Uterus (tissue), 4 donors: ENCODE data around the gene ERH. TPM values are rescaled to one million over a fixed set of nuclear protein-coding genes. Genes with fewer than 3 reads are reported as not detected.

ENCODE experiments used
- DNase-seq, 2 donors: peaks; one replicate each; pipeline ENCODE4 v3.0.0-alpha.2; 2019 to 2020
- H3K27ac ChIP-seq, 2 donors: fragments of 200-600 bp; sonication (generic); 1 replicate in 1 of 2; 2 replicates in 1 of 2; pipeline ENCODE4 v1.5.1; 2016 to 2018
- H3K27me3 ChIP-seq, 2 donors: fragments of 200-600 bp; sonication (generic); one replicate each; pipeline ENCODE4 v1.5.1; 2018 to 2019; ENCODE audit warnings: control low read depth in 1 of 2
- H3K36me3 ChIP-seq, 2 donors: fragments of 200-600 bp; sonication (generic); one replicate each; pipeline ENCODE4 v1.5.1; 2019; ENCODE audit warnings: control low read depth in 1 of 2
- H3K4me1 ChIP-seq, 2 donors: fragments of 200-600 bp; sonication (generic); one replicate each; pipeline ENCODE4 v1.5.1; 2018 to 2019; ENCODE audit warnings: control low read depth in 1 of 2
- H3K4me3 ChIP-seq, 2 donors: fragments of 200-600 bp; sonication (generic); 1 replicate in 1 of 2; 2 replicates in 1 of 2; pipeline ENCODE4 v1.5.1; 2018 to 2019; ENCODE audit warnings: mild to moderate bottlenecking in 1 of 2
- H3K9me3 ChIP-seq, 2 donors: fragments of 200-600 bp; sonication (generic); one replicate each; pipeline ENCODE4 v1.5.1; 2019; ENCODE audit warnings: control low read depth in 1 of 2
- CTCF ChIP-seq, 4 experiments: fragments of 200-600 bp in 2 of 4; fragments of 450-650 bp in 2 of 4; sonication (generic) in 2 of 4; IDR thresholded peaks; one replicate each; pipeline ENCODE4 v1.5.1; 2016 to 2019; ENCODE audit warnings: antibody characterized with exemption in 4 of 4, mild to moderate bottlenecking in 2 of 4, moderate library complexity in 1 of 4
- POLR2A ChIP-seq, 2 donors: fragments of 450-650 bp; IDR thresholded peaks; one replicate each; pipeline ENCODE4 v1.6.1; 2016; ENCODE audit warnings: antibody characterized with exemption in 2 of 2, mild to moderate bottlenecking in 1 of 2, moderate library complexity in 1 of 2
- intact Hi-C: fragments of 100-400 bp; cut with DNase I; formaldehyde crosslinking; loops from one replicate; pipeline ENCODE4 v1.15.1; 2023; ENCODE audit warnings: low total_unique reads
- total RNA-seq, 4 donors: library from RNA; depleted of rRNA in 3 of 4; stranded (reverse); fragments of >200 nt in 3 of 4; gene quantifications; one replicate each; pipeline versions ENCODE4 v1.1.0 to v1.2.4, GENCODE V29; 2014 to 2023
- donor health status: DM: yes; HTN: yes; CAD: no.

Gene ERH
- total RNA-seq, 4 donors from 2014 or later, result 8.7 to 226 (median 149) TPM

GRCh38 chr14:69432364-69432763 lies 34.3 kb upstream of the ERH start:
- DNase-seq, result no peak
- H3K27ac ChIP-seq, result no peak overlapping the region
- no peaks in the 10 kb centered on the region for H3K9me3 ChIP-seq
- H3K27me3 ChIP-seq, result no peaks in the 10 kb centered on the region
- H3K4me1 ChIP-seq, result no peaks in the 10 kb centered on the region
- H3K4me3 ChIP-seq, result no peak overlapping the region
- TF ChIP-seq CTCF (IDR thresholded peaks at IDR 0.05) (no peak), POLR2A (IDR thresholded peaks at IDR 0.05) (no peak)
- intact Hi-C loops, result no loop called here
- no peaks in the 10 kb centered on the region for H3K36me3 ChIP-seq

GRCh38 chr14:69430306-69430939 lies 32.3 kb upstream of the ERH start:
- H3K4me1 ChIP-seq, result no peaks in the 10 kb centered on the region
- H3K36me3 ChIP-seq, result no peaks in the 10 kb centered on the region
- no peaks in the 10 kb centered on the region for H3K9me3 ChIP-seq
- no peak for DNase-seq
- H3K27ac ChIP-seq, result no peak overlapping the region
- TF ChIP-seq POLR2A (IDR thresholded peaks at IDR 0.05) (no peak), CTCF (IDR thresholded peaks at IDR 0.05) (no peak)
- H3K27me3 ChIP-seq, result no peaks in the 10 kb centered on the region
- intact Hi-C loops, result no loop called here
- H3K4me3 ChIP-seq, result no peak overlapping the region

- no peak for TF ChIP-seq CTCF (IDR thresholded peaks at IDR 0.05)
- TF ChIP-seq POLR2A (IDR thresholded peaks at IDR 0.05), result no peak
- Histone ChIP-seq H3K27me3 (no peaks in the 10 kb centered on the region), H3K4me3 (no peak overlapping the region), H3K36me3 (no peaks in the 10 kb centered on the region), H3K9me3 (no peaks in the 10 kb centered on the region), H3K4me1 (no peaks in the 10 kb centered on the region), H3K27ac (no peak overlapping the region)
- intact Hi-C loops, result no loop called here
- no peak for DNase-seq
These were observed 31.5 kb upstream of the ERH start for GRCh38 chr14:69429643-69430042.

GRCh38 chr14:69428289-69428998 lies 30.3 kb upstream of the ERH start:
- Histone ChIP-seq H3K36me3 (no peaks in the 10 kb centered on the region), H3K4me3 (no peak overlapping the region), H3K4me1 (no peaks in the 10 kb centered on the region), H3K9me3 (no peaks in the 10 kb centered on the region), H3K27me3 (no peaks in the 10 kb centered on the region), H3K27ac (no peak overlapping the region)
- intact Hi-C loops, result no loop called here
- DNase-seq, result no peak
- TF ChIP-seq POLR2A (IDR thresholded peaks at IDR 0.05), result no peak
- no peak for TF ChIP-seq CTCF (IDR thresholded peaks at IDR 0.05)

GRCh38 chr14:69427596-69427995 lies 29.5 kb upstream of the ERH start:
- no peaks in the 10 kb centered on the region for H3K36me3 ChIP-seq
- H3K4me1 ChIP-seq, result no peaks in the 10 kb centered on the region
- H3K27ac ChIP-seq, result no peak overlapping the region
- no peaks in the 10 kb centered on the region for H3K27me3 ChIP-seq
- intact Hi-C loops, result no loop called here
- no peak overlapping the region for H3K4me3 ChIP-seq
- H3K9me3 ChIP-seq, result no peaks in the 10 kb centered on the region
- no peak for DNase-seq
- TF ChIP-seq CTCF (IDR thresholded peaks at IDR 0.05) (no peak), POLR2A (IDR thresholded peaks at IDR 0.05) (no peak)
